SK-N-SH treated with all-trans-retinoic acid at 6 μM for 48 hours (cell line): ENCODE measurements around the gene WBP11.
A peak's percentile ranks its signal among the peaks of the same experiment; 100 is the strongest.

Experiments
- ATAC-seq: fragments of 200-7000 bp; cut with Tn5 transposase; 3 replicates; pipeline ENCODE4 v1.9.1; 2020; ENCODE audit warnings: mild to moderate bottlenecking, moderate library complexity
- ARNTL ChIP-seq: fragments of 450-650 bp; formaldehyde crosslinking; IDR thresholded peaks from 2 replicates; pipeline ENCODE4 v1.5.0; 2020; ENCODE audit warnings: low read depth, mild to moderate bottlenecking, moderate library complexity, borderline replicate concordance
- BACH2 ChIP-seq: fragments of 250-450 bp; sonication (Bioruptor Pico); IDR thresholded peaks from 2 replicates; pipeline ENCODE4 v1.9.0; 2021; ENCODE audit warnings: mild to moderate bottlenecking, borderline replicate concordance
- CREB5 ChIP-seq: fragments of 250-450 bp; sonication (Bioruptor Pico); IDR thresholded peaks from 2 replicates; pipeline ENCODE4 v1.5.1; 2020; ENCODE audit warnings: low read depth, mild to moderate bottlenecking, moderate library complexity
- CSDC2 ChIP-seq: fragments of 250-450 bp; sonication (Bioruptor Pico); IDR thresholded peaks from 2 replicates; pipeline ENCODE4 v1.5.0; 2020; ENCODE audit warnings: mild to moderate bottlenecking, moderate library complexity
- ESRRG ChIP-seq: fragments of 250-450 bp; sonication (Bioruptor Pico); IDR thresholded peaks from 2 replicates; pipeline ENCODE4 v1.6.1; 2021; ENCODE audit warnings: mild to moderate bottlenecking
- GLIS3 ChIP-seq: fragments of 250-450 bp; sonication (Bioruptor Pico); IDR thresholded peaks from 2 replicates; pipeline ENCODE4 v1.5.0; 2020; ENCODE audit warnings: mild to moderate bottlenecking, moderate library complexity
- ISL1 ChIP-seq: fragments of 250-450 bp; sonication (Bioruptor Pico); IDR thresholded peaks from 2 replicates; pipeline ENCODE4 v2.1.2; 2022; ENCODE audit warnings: mild to moderate bottlenecking, moderate library complexity
- OSR1 ChIP-seq: fragments of 250-450 bp; sonication (Bioruptor Pico); IDR thresholded peaks from 2 replicates; pipeline ENCODE4 v1.8.0; 2022; ENCODE audit warnings: moderate library complexity, mild to moderate bottlenecking, inconsistent platforms
- POU6F1 ChIP-seq: fragments of 250-450 bp; sonication (Bioruptor Pico); IDR thresholded peaks from 2 replicates; pipeline ENCODE4 v1.8.0; 2021; ENCODE audit warnings: low read depth, mild to moderate bottlenecking, moderate library complexity, borderline replicate concordance
- PPARA ChIP-seq: fragments of 250-450 bp; sonication (Bioruptor Pico); IDR thresholded peaks from 2 replicates; pipeline ENCODE4 v1.5.0; 2020; ENCODE audit warnings: mild to moderate bottlenecking, borderline replicate concordance
- RARB ChIP-seq: fragments of 250-450 bp; sonication (Bioruptor Pico); IDR thresholded peaks from 2 replicates; pipeline ENCODE4 v1.8.0; 2021; ENCODE audit warnings: mild to moderate bottlenecking, moderate library complexity
- TOX ChIP-seq: fragments of 250-450 bp; sonication (Bioruptor Pico); IDR thresholded peaks from 2 replicates; pipeline ENCODE4 v1.8.0; 2021; ENCODE audit warnings: mild to moderate bottlenecking, moderate library complexity, borderline replicate concordance
- TSHZ2 ChIP-seq: fragments of 250-450 bp; sonication (Bioruptor Pico); IDR thresholded peaks from 2 replicates; pipeline ENCODE4 v1.5.0; 2020; ENCODE audit warnings: mild to moderate bottlenecking, moderate library complexity
- ZC3H10 ChIP-seq: fragments of 250-450 bp; sonication (Bioruptor Pico); IDR thresholded peaks from 2 replicates; pipeline ENCODE4 v1.5.1; 2021; ENCODE audit warnings: mild to moderate bottlenecking, moderate library complexity
- ZFP3 ChIP-seq: fragments of 250-450 bp; sonication (Bioruptor Pico); IDR thresholded peaks from 2 replicates; pipeline ENCODE4 v1.5.0; 2020; ENCODE audit warnings: mild to moderate bottlenecking, moderate library complexity
- ZFP30 ChIP-seq: fragments of 450-650 bp; formaldehyde crosslinking; IDR thresholded peaks from 2 replicates; pipeline ENCODE4 v1.5.0; 2022; ENCODE audit warnings: mild to moderate bottlenecking, moderate library complexity
- ZNF565 ChIP-seq: fragments of 450-650 bp; formaldehyde crosslinking; conservative IDR thresholded peaks from 2 replicates; pipeline ENCODE4 v1.5.0; 2020; ENCODE audit warnings: low read depth, mild to moderate bottlenecking, moderate library complexity
- ZNF70 ChIP-seq: fragments of 450-650 bp; formaldehyde crosslinking; IDR thresholded peaks from 2 replicates; pipeline ENCODE4 v1.5.0; 2020; ENCODE audit warnings: mild to moderate bottlenecking, moderate library complexity
- ZNF8 ChIP-seq: fragments of 450-650 bp; formaldehyde crosslinking; IDR thresholded peaks from 2 replicates; pipeline ENCODE4 v1.5.0; 2020; ENCODE audit warnings: mild to moderate bottlenecking, moderate library complexity
- TF ChIP-seq, protein P1 (sequence below): fragments of 250-450 bp; sonication (Bioruptor Pico); IDR thresholded peaks from 2 replicates; pipeline ENCODE4 v1.5.1; 2021; ENCODE audit warnings: mild to moderate bottlenecking, moderate library complexity

The WBP11 gene

DNA sequence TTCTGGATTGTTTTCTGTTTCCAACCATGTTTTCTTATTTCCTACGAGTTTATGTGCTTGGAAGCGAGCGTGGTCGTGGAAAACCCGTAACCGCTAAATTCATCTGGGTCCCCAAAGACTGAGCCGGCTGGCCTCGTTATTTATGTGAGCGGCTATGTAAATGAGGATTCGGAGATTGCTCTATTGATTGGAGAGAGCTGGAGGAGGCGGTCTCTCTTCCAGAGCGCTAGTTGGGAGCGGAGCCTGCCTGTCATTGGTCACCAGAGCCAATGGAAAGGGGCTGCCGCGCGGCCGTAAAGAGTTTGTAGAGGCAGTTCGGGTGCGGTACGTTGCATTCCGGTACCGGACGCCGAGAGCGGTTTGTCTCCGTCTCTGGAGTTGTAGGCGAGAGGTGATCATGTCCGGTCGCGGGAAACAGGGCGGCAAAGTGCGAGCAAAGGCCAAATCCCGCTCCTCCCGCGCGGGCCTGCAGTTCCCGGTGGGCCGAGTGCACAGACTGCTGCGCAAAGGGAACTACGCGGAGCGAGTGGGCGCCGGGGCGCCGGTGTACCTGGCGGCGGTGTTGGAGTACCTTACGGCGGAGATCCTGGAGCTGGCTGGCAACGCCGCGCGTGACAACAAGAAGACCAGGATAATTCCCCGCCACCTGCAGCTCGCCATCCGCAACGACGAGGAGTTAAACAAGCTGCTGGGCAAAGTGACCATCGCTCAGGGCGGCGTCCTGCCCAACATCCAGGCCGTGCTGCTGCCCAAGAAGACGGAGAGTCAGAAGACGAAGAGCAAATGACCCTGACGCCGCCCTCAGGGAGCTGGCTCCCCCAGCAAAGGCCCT is 29.0 kb downstream of the WBP11 start:
- ATAC-seq, result peak; percentile 80
- TF ChIP-seq ZFP3 (CRISPR knock-in tag) (no peak), TSHZ2 (CRISPR knock-in tag) (no peak), OSR1 (no peak), POU6F1 (CRISPR knock-in tag) (no peak), ARNTL (CRISPR knock-in tag) (no peak), ZNF565 (CRISPR knock-in tag) (no peak), ZNF70 (CRISPR knock-in tag) (no peak), CSDC2 (CRISPR knock-in tag) (no peak), ZNF8 (no peak), GLIS3 (no peak), RARB (no peak), ZFP30 (no peak), TOX (no peak), ZC3H10 (CRISPR knock-in tag) (no peak), ISL1 (CRISPR knock-in tag) (no peak), BACH2 (CRISPR knock-in tag) (no peak)
- TF ChIP-seq, protein P1, sequence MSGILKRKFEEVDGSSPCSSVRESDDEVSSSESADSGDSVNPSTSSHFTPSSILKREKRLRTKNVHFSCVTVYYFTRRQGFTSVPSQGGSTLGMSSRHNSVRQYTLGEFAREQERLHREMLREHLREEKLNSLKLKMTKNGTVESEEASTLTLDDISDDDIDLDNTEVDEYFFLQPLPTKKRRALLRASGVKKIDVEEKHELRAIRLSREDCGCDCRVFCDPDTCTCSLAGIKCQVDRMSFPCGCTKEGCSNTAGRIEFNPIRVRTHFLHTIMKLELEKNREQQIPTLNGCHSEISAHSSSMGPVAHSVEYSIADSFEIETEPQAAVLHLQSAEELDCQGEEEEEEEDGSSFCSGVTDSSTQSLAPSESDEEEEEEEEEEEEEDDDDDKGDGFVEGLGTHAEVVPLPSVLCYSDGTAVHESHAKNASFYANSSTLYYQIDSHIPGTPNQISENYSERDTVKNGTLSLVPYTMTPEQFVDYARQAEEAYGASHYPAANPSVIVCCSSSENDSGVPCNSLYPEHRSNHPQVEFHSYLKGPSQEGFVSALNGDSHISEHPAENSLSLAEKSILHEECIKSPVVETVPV (CRISPR knock-in tag), result no peak

GRCh38 chr12:14773685-14774073 is 29.6 kb downstream of the WBP11 start:
- TF ChIP-seq ZNF565 (CRISPR knock-in tag) (no peak), TOX (no peak), ESRRG (CRISPR knock-in tag) (no peak), TSHZ2 (CRISPR knock-in tag) (no peak), ARNTL (CRISPR knock-in tag) (no peak), OSR1 (no peak), ZC3H10 (CRISPR knock-in tag) (no peak), ZFP3 (CRISPR knock-in tag) (no peak), GLIS3 (no peak), PPARA (no peak), BACH2 (CRISPR knock-in tag) (no peak), ZNF70 (CRISPR knock-in tag) (no peak), CREB5 (CRISPR knock-in tag) (no peak), ZNF8 (no peak)
- TF ChIP-seq, protein P1 (CRISPR knock-in tag), result no peak
- TF ChIP-seq, all 23 proteins: peak for 0
- no peak for ATAC-seq
